Fibroblast of lung (primary cell): ENCODE results near the gene CAMK2B.

ENCODE experiments used
- EZH2 ChIP-seq: IDR thresholded peaks from 2 replicates; pipeline ENCODE4 v1.5.1; 2012; ENCODE audit warnings: low read length, control low read depth, mild to moderate bottlenecking; ENCODE audit errors: missing control alignments
- TF ChIP-seq, protein P1 (sequence below), 2 donors: IDR thresholded peaks in 1 of 2; conservative IDR thresholded peaks in 1 of 2; 1 replicate in 1 of 2; 2 replicates in 1 of 2; pipeline ENCODE4 v1.5.1; 2011 to 2012; ENCODE audit warnings: low read length in 2 of 2, control low read depth in 1 of 2, inconsistent platforms in 1 of 2, low read depth in 1 of 2, mild to moderate bottlenecking in 1 of 2

- TF ChIP-seq, protein P1, sequence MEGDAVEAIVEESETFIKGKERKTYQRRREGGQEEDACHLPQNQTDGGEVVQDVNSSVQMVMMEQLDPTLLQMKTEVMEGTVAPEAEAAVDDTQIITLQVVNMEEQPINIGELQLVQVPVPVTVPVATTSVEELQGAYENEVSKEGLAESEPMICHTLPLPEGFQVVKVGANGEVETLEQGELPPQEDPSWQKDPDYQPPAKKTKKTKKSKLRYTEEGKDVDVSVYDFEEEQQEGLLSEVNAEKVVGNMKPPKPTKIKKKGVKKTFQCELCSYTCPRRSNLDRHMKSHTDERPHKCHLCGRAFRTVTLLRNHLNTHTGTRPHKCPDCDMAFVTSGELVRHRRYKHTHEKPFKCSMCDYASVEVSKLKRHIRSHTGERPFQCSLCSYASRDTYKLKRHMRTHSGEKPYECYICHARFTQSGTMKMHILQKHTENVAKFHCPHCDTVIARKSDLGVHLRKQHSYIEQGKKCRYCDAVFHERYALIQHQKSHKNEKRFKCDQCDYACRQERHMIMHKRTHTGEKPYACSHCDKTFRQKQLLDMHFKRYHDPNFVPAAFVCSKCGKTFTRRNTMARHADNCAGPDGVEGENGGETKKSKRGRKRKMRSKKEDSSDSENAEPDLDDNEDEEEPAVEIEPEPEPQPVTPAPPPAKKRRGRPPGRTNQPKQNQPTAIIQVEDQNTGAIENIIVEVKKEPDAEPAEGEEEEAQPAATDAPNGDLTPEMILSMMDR (conservative IDR thresholded peaks at IDR 0.05 in 1 of 2, IDR thresholded peaks at IDR 0.05 in 1 of 2; ENCODE audit: low read depth in 1 of 2, low read length in 2 of 2) = no peak
- no peak for TF ChIP-seq EZH2
Observed at GRCh38 chr7:44329888-44330287, 4.5 kb upstream of the CAMK2B start.
